GDM1 (cell line): ENCODE data around the gene PMEPA1.
"Not testable (repeated sequence)": the region's sequence is repeated elsewhere in the genome, so short reads cannot be mapped to it uniquely, and the experiment has no call there.

ENCODE experiments used
- DNase-seq: peaks from one replicate; lab custom pipeline; 2025; lab: John Stamatoyannopoulos, UW

PMEPA1 gene

GRCh38 chr20:57649617-57650015, 60.2 kb downstream of the PMEPA1 start:
- DNase-seq: no peak

GRCh38 chr20:57648878-57649616, 60.8 kb downstream of the PMEPA1 start:
- no peak for DNase-seq

- no peak for DNase-seq
Observed at GRCh38 chr20:57647933-57648785, 61.7 kb downstream of the PMEPA1 start.

- no peak for DNase-seq
Observed at GRCh38 chr20:57647006-57647932, 62.5 kb downstream of the PMEPA1 start.

- no peak for DNase-seq
Observed at GRCh38 chr20:57638895-57639236, 70.9 kb downstream of the PMEPA1 start.

- no peak for DNase-seq
Observed at GRCh38 chr20:57638173-57638894, 71.5 kb downstream of the PMEPA1 start.

GRCh38 chr20:57633945-57634491, 75.8 kb downstream of the PMEPA1 start:
- no peak for DNase-seq

GRCh38 chr20:57632286-57632685, 77.5 kb downstream of the PMEPA1 start:
- no peak for DNase-seq

- DNase-seq: no peak
Observed at GRCh38 chr20:57630061-57630460, 79.8 kb downstream of the PMEPA1 start.

- not testable (repeated sequence) for DNase-seq
Observed at GRCh38 chr20:57629491-57629901, 80.3 kb downstream of the PMEPA1 start.

GRCh38 chr20:57628962-57629308, 80.9 kb downstream of the PMEPA1 start:
- DNase-seq: not testable (repeated sequence)

GRCh38 chr20:57628047-57628961, 81.5 kb downstream of the PMEPA1 start:
- peak; percentile 61 for DNase-seq

GRCh38 chr20:57627339-57627738, 82.5 kb downstream of the PMEPA1 start:
- no peak for DNase-seq

- no peak for DNase-seq
Observed at GRCh38 chr20:57625978-57626377, 83.8 kb downstream of the PMEPA1 start.

GRCh38 chr20:57625181-57625958, 84.4 kb downstream of the PMEPA1 start:
- no peak for DNase-seq

GRCh38 chr20:57624124-57624523, 85.7 kb downstream of the PMEPA1 start:
- no peak for DNase-seq

- peak; percentile 11 for DNase-seq
Observed at GRCh38 chr20:57622579-57623381, 87.0 kb downstream of the PMEPA1 start.

- DNase-seq: no peak
Observed at GRCh38 chr20:57622201-57622570, 87.6 kb downstream of the PMEPA1 start.
